Erythroblast (primary cell): ENCODE data around the gene SLC7A11.

Source experiments
- GATA1 ChIP-seq: IDR thresholded peaks from 2 replicates; pipeline ENCODE4 v1.6.1; 2011; ENCODE audit warnings: low read depth, mild to moderate bottlenecking, control low read depth, low read length, moderate library complexity
- POLR2A ChIP-seq: IDR thresholded peaks from 2 replicates; pipeline ENCODE4 v1.6.1; 2011; ENCODE audit warnings: mild to moderate bottlenecking, low read length

DNA sequence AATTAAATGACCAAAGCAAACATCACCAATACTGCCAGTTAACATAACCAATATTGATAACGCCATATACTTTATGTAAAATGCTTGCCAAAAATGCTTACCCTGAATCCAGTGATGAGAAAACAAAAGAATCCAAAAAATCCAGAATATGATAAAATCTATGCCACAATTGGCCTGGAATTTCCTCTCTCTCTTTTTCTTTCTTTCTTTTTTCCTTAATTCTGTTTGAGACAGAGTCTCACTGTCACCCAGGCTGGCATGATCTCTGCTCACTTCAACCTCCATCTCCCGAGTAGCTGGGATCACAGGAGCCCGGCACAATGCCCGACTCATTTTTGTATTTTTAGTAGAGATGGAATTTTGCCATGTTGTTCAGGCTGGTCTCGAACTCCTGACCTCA, 9.8 kb upstream of the SLC7A11 start:
- TF ChIP-seq GATA1 (no peak), POLR2A (no peak)
